ENCODE measurements around the gene HECTD4. TPM values are rescaled to one million over a fixed set of nuclear protein-coding genes. Genes with fewer than 3 reads are reported as not detected.

Gene HECTD4
- total RNA-seq, 2 donors from 2014 or later, result 51.3 to 76.7 TPM

- H3K36me3 Mint-ChIP-seq, result peaks cover 27% of the 10 kb centered on the region
- no peak for ATAC-seq
- H3K27ac Mint-ChIP-seq, result peak overlapping the region in 1 of 2 donors; percentile 21
- no peaks in the 10 kb centered on the region for H3K27me3 Mint-ChIP-seq
- no peak overlapping the region for H3K4me3 Mint-ChIP-seq
- H3K4me1 Mint-ChIP-seq (ENCODE audit: low read depth in 2 of 2), result peaks cover 8 to 18% of the 10 kb centered on the region in 2 donors
- H3K9me3 Mint-ChIP-seq, result no peaks in the 10 kb centered on the region
- DNase-seq (ENCODE audit: low spot score), result no peak
Observed at GRCh38 chr12:112308652-112309051, 73.6 kb downstream of the HECTD4 start.

DNA sequence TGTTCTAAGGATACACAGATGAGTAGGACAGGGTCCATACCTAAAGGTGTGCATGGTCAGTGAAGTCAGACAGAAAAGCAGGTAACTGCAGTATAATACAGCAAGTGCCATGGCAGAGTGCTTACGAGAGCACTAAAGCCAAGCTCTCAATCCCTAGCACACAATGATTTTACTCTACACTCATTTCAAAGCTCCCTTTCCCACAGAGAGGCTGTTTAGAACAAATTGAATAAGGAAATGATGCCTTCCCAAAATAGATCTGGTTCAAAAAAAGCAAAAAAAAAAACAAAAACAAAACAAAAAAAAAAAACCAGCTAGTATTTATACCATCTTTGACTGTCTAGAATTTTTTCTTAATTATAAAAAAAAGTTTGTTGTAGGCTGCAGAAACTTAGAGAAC, 74.1 kb downstream of the HECTD4 start:
- no peak overlapping the region for H3K27ac Mint-ChIP-seq
- H3K36me3 Mint-ChIP-seq, result peaks cover 27% of the 10 kb centered on the region
- no peaks in the 10 kb centered on the region for H3K27me3 Mint-ChIP-seq
- ATAC-seq, result no peak
- no peak overlapping the region for H3K4me3 Mint-ChIP-seq
- H3K4me1 Mint-ChIP-seq (ENCODE audit: low read depth in 2 of 2), result peaks cover 11 to 22% of the 10 kb centered on the region in 2 donors
- no peaks in the 10 kb centered on the region for H3K9me3 Mint-ChIP-seq
- DNase-seq (ENCODE audit: low spot score), result no peak

GRCh38 chr12:112307317-112308011, 74.8 kb downstream of the HECTD4 start:
- H3K4me3 Mint-ChIP-seq, result no peak overlapping the region
- H3K27ac Mint-ChIP-seq, result no peak overlapping the region
- peaks cover 27% of the 10 kb centered on the region for H3K36me3 Mint-ChIP-seq
- H3K9me3 Mint-ChIP-seq, result no peaks in the 10 kb centered on the region
- no peak for ATAC-seq
- no peaks in the 10 kb centered on the region for H3K27me3 Mint-ChIP-seq
- no peak for DNase-seq (ENCODE audit: low spot score)
- peaks cover 16 to 29% of the 10 kb centered on the region in 2 donors for H3K4me1 Mint-ChIP-seq (ENCODE audit: low read depth in 2 of 2)

GRCh38 chr12:112305951-112306350, 76.3 kb downstream of the HECTD4 start:
- no peak for ATAC-seq
- H3K27me3 Mint-ChIP-seq, result no peaks in the 10 kb centered on the region
- H3K4me3 Mint-ChIP-seq, result no peak overlapping the region

DNA sequence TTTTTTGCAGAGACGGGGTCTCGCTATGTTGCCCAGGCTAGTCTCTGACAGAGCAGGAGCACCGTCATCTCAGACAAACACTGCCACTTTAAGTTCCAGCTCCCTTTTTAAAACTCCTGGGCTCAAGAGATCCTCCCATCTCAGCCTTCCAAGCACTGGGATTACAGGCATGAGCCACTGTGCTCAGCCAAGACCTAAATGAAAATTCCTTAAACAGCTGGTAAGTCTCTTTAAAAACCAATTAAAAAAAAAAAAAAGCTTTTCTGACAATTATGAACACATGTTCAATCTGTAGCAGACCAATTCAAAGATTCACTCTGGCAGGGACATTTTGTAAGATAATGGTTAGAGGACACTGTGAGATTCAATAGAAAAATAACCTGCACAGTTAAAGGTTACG, 77.8 kb downstream of the HECTD4 start:
- ATAC-seq (no peak), DNase-seq (ENCODE audit: low spot score) (no peak)
- Mint-ChIP-seq H3K9me3 (no peaks in the 10 kb centered on the region), H3K4me1 (ENCODE audit: low read depth in 2 of 2) (peaks cover 16 to 20% of the 10 kb centered on the region in 2 donors), H3K4me3 (no peak overlapping the region), H3K36me3 (peaks cover 26% of the 10 kb centered on the region), H3K27ac (no peak overlapping the region), H3K27me3 (no peaks in the 10 kb centered on the region)

More at GRCh38 chr12:112305951-112306350, 76.3 kb downstream of the HECTD4 start:
- H3K9me3 Mint-ChIP-seq, result no peaks in the 10 kb centered on the region
- peaks cover 16 to 29% of the 10 kb centered on the region in 2 donors for H3K4me1 Mint-ChIP-seq (ENCODE audit: low read depth in 2 of 2)
- peaks cover 26% of the 10 kb centered on the region for H3K36me3 Mint-ChIP-seq
- no peak overlapping the region for H3K27ac Mint-ChIP-seq
- DNase-seq (ENCODE audit: low spot score), result no peak

- H3K36me3 Mint-ChIP-seq, result peaks cover 19% of the 10 kb centered on the region
- no peak for DNase-seq (ENCODE audit: low spot score)
- peak overlapping the region; percentile 87 for H3K4me3 Mint-ChIP-seq
- H3K27me3 Mint-ChIP-seq, result no peaks in the 10 kb centered on the region
- no peak for ATAC-seq
- no peaks in the 10 kb centered on the region for H3K9me3 Mint-ChIP-seq
- peaks cover 16 to 17% of the 10 kb centered on the region in 2 donors for H3K4me1 Mint-ChIP-seq (ENCODE audit: low read depth in 2 of 2)
- peak overlapping the region; percentile 86 to 92 for H3K27ac Mint-ChIP-seq
Observed at GRCh38 chr12:112303799-112304198, 78.4 kb downstream of the HECTD4 start.

GRCh38 chr12:112303004-112303403, 79.2 kb downstream of the HECTD4 start:
- H3K27me3 Mint-ChIP-seq, result no peaks in the 10 kb centered on the region
- H3K36me3 Mint-ChIP-seq, result peaks cover 16% of the 10 kb centered on the region
- peak overlapping the region; percentile 86 to 92 for H3K27ac Mint-ChIP-seq
- H3K4me3 Mint-ChIP-seq, result peak overlapping the region; percentile 87
- ATAC-seq (peak; percentile 98 to 100), DNase-seq (ENCODE audit: low spot score) (peak; percentile 80)
- no peaks in the 10 kb centered on the region for H3K9me3 Mint-ChIP-seq
- peaks cover 16 to 17% of the 10 kb centered on the region in 2 donors for H3K4me1 Mint-ChIP-seq (ENCODE audit: low read depth in 2 of 2)

GRCh38 chr12:112299704-112300103, 82.5 kb downstream of the HECTD4 start:
- H3K4me3 Mint-ChIP-seq, result no peak overlapping the region
- DNase-seq (ENCODE audit: low spot score) (no peak), ATAC-seq (no peak)
- H3K9me3 Mint-ChIP-seq, result no peaks in the 10 kb centered on the region
- H3K4me1 Mint-ChIP-seq (ENCODE audit: low read depth in 2 of 2), result peaks cover 8 to 11% of the 10 kb centered on the region in 2 donors
- H3K36me3 Mint-ChIP-seq, result peaks cover 5% of the 10 kb centered on the region
- no peaks in the 10 kb centered on the region for H3K27me3 Mint-ChIP-seq
- no peak overlapping the region for H3K27ac Mint-ChIP-seq

DNA sequence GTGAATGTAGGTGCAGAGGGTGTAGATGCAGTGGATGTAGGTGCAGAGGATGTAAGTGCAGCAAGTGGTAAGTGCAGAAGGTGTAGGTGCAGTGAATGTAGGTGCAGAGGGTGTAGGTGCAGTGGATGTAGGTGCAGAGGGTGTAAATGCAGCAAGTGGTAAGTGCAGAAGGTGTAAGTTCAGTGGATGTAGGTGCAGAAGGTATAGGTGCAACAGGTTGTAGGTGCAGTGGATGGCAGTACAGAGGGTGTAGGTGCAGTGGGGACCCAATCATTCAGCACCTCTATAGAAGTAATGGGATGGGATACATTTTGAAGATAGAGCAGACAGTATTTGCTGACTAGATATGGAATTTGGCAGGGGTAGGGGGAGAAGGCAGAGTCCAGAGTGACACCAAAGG, 85.0 kb downstream of the HECTD4 start:
- Mint-ChIP-seq H3K36me3 (peaks cover 1% of the 10 kb centered on the region), H3K27me3 (no peaks in the 10 kb centered on the region), H3K4me1 (ENCODE audit: low read depth in 2 of 2) (peaks cover 2 to 3% of the 10 kb centered on the region in 2 donors), H3K9me3 (no peaks in the 10 kb centered on the region), H3K27ac (no peak overlapping the region), H3K4me3 (no peak overlapping the region)
- DNase-seq (ENCODE audit: low spot score) (no peak), ATAC-seq (no peak)

DNA sequence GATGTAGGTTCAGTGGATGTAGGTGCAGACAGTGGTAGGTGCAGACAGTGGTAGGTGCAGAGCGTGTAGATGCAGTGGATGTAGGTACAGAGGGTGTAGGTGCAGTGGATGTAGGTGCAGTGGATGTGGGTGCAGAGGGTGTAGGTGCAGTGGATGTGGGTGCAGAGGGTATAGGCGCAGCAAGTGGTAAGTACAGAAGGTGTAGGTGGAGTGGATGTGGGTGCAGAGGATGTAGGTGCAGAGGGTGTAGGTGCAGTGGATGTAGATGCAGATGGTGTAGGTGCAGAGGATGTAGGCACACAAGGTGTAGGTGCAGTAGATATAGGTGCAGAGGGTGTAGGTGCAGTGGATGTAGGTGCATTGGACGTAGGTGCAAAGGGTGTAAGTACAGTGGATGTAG, 86.0 kb downstream of the HECTD4 start:
- Mint-ChIP-seq H3K4me1 (ENCODE audit: low read depth in 2 of 2) (peaks cover 6 to 8% of the 10 kb centered on the region in 2 donors), H3K27ac (no peak overlapping the region), H3K9me3 (no peaks in the 10 kb centered on the region), H3K4me3 (no peak overlapping the region), H3K27me3 (no peaks in the 10 kb centered on the region), H3K36me3 (peaks cover 6% of the 10 kb centered on the region)
- ATAC-seq (peak in 1 of 2 donors; percentile 38), DNase-seq (ENCODE audit: low spot score) (no peak)

GRCh38 chr12:112294793-112295192, 87.4 kb downstream of the HECTD4 start:
- no peak overlapping the region for H3K4me3 Mint-ChIP-seq
- no peaks in the 10 kb centered on the region for H3K27me3 Mint-ChIP-seq
- DNase-seq (ENCODE audit: low spot score) (no peak), ATAC-seq (no peak)
- peaks cover 6 to 8% of the 10 kb centered on the region in 2 donors for H3K4me1 Mint-ChIP-seq (ENCODE audit: low read depth in 2 of 2)
- peaks cover 6% of the 10 kb centered on the region for H3K36me3 Mint-ChIP-seq
- H3K9me3 Mint-ChIP-seq, result no peaks in the 10 kb centered on the region
- H3K27ac Mint-ChIP-seq, result no peak overlapping the region

- H3K27ac Mint-ChIP-seq, result no peak overlapping the region
- H3K4me1 Mint-ChIP-seq (ENCODE audit: low read depth in 2 of 2), result peaks cover 6 to 8% of the 10 kb centered on the region in 2 donors
- ATAC-seq (no peak), DNase-seq (ENCODE audit: low spot score) (no peak)
- peaks cover 6% of the 10 kb centered on the region for H3K36me3 Mint-ChIP-seq
- no peaks in the 10 kb centered on the region for H3K27me3 Mint-ChIP-seq
- H3K9me3 Mint-ChIP-seq, result no peaks in the 10 kb centered on the region
- no peak overlapping the region for H3K4me3 Mint-ChIP-seq
Observed at GRCh38 chr12:112288638-112289037, 93.6 kb downstream of the HECTD4 start.

- ATAC-seq, result no peak
- Mint-ChIP-seq H3K27me3 (no peaks in the 10 kb centered on the region), H3K36me3 (no peaks in the 10 kb centered on the region), H3K4me3 (no peak overlapping the region), H3K9me3 (no peaks in the 10 kb centered on the region), H3K4me1 (ENCODE audit: low read depth in 2 of 2) (no peaks in the 10 kb centered on the region), H3K27ac (no peak overlapping the region)
- no peak for DNase-seq (ENCODE audit: low spot score)
Observed at GRCh38 chr12:112285600-112286401, 96.4 kb downstream of the HECTD4 start.

DNA sequence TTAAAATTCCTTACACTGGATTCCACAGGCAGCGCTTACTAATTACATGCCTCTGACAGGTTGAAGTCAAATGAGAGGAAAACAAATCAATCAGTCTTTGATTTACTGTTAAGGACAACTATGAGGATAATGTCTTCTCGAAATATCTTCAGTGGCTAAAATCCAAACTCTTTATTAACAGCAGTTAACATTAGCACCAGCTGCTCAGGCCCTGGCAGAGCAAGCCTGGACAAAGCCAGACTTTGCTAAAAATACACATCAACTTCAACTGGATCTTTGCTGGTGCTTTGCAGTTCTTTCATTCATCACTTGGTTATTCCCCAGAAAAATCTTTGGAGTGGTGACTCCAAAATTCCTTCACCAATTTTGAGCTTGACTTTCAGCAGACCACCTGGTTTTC, 98.7 kb downstream of the HECTD4 start:
- no peaks in the 10 kb centered on the region for H3K4me1 Mint-ChIP-seq (ENCODE audit: low read depth in 2 of 2)

More for the DNA sequence above, 98.7 kb downstream of the HECTD4 start:
- Mint-ChIP-seq H3K36me3 (no peaks in the 10 kb centered on the region), H3K9me3 (no peaks in the 10 kb centered on the region), H3K27me3 (no peaks in the 10 kb centered on the region), H3K4me3 (no peak overlapping the region), H3K27ac (no peak overlapping the region)
- DNase-seq (ENCODE audit: low spot score), result no peak
- ATAC-seq, result no peak

All from natural killer cell treated with Interleukin-12 subunit alpha and Interleukin-12 subunit beta and Interleukin-15 and Interleukin-18, amount 100 ng/mL, for 72 hours (primary cell).